DND-41 (cell line): Measurements from ENCODE around the gene CCND2.

ENCODE experiments used
- EZH2 ChIP-seq: IDR thresholded peaks from 3 replicates; pipeline ENCODE4 v1.6.1; 2012; ENCODE audit warnings: borderline replicate concordance, low read depth, mild to moderate bottlenecking, moderate library complexity, low read length, inconsistent platforms; ENCODE audit not compliant: severe bottlenecking
- TF ChIP-seq, protein P1 (sequence below): IDR thresholded peaks from 2 replicates; pipeline ENCODE4 v1.5.1; 2012; ENCODE audit warnings: borderline replicate concordance, low read length, moderate library complexity, mild to moderate bottlenecking; ENCODE audit not compliant: poor library complexity, severe bottlenecking; ENCODE audit errors: extremely low read depth

DNA sequence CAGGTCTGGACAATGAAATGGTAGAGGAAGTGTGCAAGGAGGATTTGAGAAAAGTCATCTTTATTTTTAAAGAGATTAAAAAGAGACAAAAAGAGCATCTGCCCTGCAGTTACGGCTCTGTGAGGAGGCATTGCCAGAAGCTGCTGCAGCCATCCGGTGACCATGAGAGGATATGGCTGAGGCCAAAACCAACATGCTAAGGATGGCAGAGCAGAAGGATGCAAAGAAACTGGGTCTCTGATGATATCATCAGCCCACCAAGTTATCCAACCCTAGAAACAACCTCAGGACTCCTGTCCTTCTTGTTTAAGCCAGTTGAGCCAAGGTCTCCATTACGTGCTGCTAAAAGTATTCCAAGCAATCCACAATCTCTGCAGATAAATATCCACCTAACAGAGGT is 48.0 kb upstream of the CCND2 start:
- TF ChIP-seq, protein P1, sequence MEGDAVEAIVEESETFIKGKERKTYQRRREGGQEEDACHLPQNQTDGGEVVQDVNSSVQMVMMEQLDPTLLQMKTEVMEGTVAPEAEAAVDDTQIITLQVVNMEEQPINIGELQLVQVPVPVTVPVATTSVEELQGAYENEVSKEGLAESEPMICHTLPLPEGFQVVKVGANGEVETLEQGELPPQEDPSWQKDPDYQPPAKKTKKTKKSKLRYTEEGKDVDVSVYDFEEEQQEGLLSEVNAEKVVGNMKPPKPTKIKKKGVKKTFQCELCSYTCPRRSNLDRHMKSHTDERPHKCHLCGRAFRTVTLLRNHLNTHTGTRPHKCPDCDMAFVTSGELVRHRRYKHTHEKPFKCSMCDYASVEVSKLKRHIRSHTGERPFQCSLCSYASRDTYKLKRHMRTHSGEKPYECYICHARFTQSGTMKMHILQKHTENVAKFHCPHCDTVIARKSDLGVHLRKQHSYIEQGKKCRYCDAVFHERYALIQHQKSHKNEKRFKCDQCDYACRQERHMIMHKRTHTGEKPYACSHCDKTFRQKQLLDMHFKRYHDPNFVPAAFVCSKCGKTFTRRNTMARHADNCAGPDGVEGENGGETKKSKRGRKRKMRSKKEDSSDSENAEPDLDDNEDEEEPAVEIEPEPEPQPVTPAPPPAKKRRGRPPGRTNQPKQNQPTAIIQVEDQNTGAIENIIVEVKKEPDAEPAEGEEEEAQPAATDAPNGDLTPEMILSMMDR, result no peak
- no peak for TF ChIP-seq EZH2
